ENCODE measurements around the gene RFLNA. TPM values are rescaled to one million over a fixed set of nuclear protein-coding genes. Genes with fewer than 3 reads are reported as not detected.

RFLNA gene
- total RNA-seq, 2 donors from 2014 or later = 0.26 TPM; not detected in 1

DNA sequence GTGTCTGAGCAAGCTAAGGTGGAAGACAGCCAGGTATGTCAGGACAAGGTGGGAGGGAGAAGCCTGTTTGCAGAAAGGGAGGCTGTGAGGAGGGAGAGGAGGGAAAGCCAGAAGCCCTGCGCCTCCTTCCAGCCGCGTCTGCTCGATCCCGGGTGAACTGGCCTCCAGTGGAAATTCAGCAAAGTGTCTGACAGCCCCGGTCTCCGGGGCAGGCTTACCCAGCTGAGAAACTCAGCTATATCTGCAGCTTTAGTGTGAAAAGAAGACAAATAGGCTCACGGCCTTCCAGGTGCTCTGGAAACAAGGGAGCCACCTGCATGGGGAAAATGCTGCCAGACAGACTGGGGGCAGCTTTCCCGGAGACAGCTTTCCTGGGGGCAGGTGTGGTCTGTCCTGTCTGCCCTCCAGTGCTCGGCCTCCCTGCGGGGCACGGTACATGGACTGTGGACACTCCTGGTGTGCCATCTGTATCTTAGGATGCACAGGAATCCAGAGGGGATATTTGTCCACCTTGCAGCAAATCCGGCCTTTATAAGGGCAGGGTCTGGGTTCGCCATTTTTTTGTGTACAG is 6.3 kb downstream of the RFLNA start:
- Histone ChIP-seq H3K9me3 (no peaks in the 10 kb centered on the region), H3K36me3 (replicated peaks in 1 of 2; ENCODE audit: insufficient read depth in 1 of 2, low read depth in 2 of 2) (no peaks in the 10 kb centered on the region), H3K4me3 (no peak overlapping the region), H3K27me3 (peaks cover 0 to 12% of the 10 kb centered on the region in 2 donors), H3K4me1 (peaks cover 5% of the 10 kb centered on the region), H3K27ac (no peak overlapping the region)
- DNase-seq (no peak), ATAC-seq (no peak)
- TF ChIP-seq POLR2A (IDR thresholded peaks at IDR 0.05) = no peak
- TF ChIP-seq, protein P1, sequence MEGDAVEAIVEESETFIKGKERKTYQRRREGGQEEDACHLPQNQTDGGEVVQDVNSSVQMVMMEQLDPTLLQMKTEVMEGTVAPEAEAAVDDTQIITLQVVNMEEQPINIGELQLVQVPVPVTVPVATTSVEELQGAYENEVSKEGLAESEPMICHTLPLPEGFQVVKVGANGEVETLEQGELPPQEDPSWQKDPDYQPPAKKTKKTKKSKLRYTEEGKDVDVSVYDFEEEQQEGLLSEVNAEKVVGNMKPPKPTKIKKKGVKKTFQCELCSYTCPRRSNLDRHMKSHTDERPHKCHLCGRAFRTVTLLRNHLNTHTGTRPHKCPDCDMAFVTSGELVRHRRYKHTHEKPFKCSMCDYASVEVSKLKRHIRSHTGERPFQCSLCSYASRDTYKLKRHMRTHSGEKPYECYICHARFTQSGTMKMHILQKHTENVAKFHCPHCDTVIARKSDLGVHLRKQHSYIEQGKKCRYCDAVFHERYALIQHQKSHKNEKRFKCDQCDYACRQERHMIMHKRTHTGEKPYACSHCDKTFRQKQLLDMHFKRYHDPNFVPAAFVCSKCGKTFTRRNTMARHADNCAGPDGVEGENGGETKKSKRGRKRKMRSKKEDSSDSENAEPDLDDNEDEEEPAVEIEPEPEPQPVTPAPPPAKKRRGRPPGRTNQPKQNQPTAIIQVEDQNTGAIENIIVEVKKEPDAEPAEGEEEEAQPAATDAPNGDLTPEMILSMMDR (IDR thresholded peaks at IDR 0.05) = no peak
- intact Hi-C loops (cut with DNase I) = no loop called here
- whole genome bisulfite sequencing, 2 donors = 41 to 44% methylated on average over 10 to 13 of the region's 14 CpGs

DNA sequence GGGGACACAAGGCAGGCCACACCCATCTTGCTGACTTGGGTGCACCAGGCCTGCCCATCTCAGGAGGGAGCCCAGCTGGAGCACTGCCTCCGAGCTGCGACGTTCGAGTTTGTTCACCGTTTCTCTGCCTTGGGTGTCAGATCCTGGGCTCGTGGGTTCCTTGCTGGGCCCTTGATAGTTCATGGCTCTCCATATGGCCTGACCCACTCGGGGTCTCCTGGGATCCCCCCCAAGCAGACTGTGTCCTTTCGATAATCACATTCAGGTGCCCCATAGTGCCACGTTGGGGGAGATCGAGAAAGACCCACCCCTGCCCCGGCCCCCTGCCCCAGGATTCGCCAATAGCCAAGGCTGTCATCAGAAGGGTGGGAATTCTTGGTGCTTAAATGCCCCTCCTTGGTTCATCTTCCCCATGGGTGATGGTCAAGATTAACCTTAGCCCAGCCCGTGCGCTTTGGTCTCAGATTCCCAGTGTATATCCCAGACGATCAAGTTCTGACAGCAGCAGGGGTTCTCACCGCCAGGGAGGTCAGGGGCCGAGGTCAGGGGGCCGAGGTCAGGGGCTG is 7.4 kb downstream of the RFLNA start:
- DNase-seq = no peak
- intact Hi-C loops (cut with DNase I) = no loop called here
- no peak for TF ChIP-seq POLR2A (IDR thresholded peaks at IDR 0.05)
- TF ChIP-seq, protein P1 (IDR thresholded peaks at IDR 0.05) = no peak
- Histone ChIP-seq H3K36me3 (replicated peaks in 1 of 2; ENCODE audit: insufficient read depth in 1 of 2, low read depth in 2 of 2) (no peaks in the 10 kb centered on the region), H3K4me1 (no peaks in the 10 kb centered on the region), H3K27me3 (peaks cover 0 to 2% of the 10 kb centered on the region in 2 donors), H3K9me3 (no peaks in the 10 kb centered on the region), H3K4me3 (no peak overlapping the region), H3K27ac (no peak overlapping the region)
- no peak for ATAC-seq
- WGBS, 2 donors = 78 to 84% methylated on average over 8 to 18 of the region's 18 CpGs

DNA sequence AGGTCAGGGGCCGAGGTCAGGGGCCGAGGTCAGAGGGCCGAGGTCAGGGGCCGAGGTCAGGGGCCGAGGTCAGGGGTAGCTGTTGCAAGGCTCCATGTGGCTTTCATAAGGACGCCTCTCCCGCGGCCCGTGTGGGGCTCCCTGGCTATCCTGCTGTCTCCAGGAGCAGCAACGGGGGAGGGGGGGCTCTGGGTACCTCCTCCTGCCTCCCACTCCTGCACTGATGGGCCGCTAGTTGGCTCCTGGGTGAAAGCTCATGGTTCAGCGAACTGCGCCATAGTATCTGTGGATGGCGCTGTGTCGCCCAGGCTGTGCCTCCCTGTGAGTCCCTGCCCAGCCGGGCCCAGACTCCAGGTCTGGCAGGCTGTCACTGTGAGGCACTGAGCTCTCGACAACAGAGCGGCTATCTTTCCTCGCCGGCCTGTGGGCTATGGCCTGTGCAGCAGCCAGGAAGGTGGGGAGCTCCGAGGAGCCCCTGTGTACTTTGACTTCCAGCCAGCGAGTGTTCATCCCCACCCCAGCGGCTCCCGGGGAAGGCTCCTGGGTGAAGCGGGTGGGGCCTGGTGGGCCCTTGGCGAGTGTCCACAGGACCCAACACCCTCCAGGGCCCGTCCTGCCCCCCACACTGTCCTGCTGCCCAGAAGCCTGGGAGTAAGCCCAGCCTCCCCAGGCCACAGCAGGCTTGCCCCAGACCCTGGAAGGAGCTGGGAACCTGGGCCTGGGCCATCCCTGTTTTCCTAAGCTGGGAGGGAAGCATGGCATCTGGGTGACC is 8.1 kb downstream of the RFLNA start:
- no peak for ATAC-seq
- TF ChIP-seq POLR2A (IDR thresholded peaks at IDR 0.05) = no peak
- Histone ChIP-seq H3K9me3 (no peaks in the 10 kb centered on the region), H3K4me1 (no peaks in the 10 kb centered on the region), H3K27me3 (no peaks in the 10 kb centered on the region), H3K36me3 (replicated peaks in 1 of 2; ENCODE audit: insufficient read depth in 1 of 2, low read depth in 2 of 2) (no peaks in the 10 kb centered on the region), H3K27ac (no peak overlapping the region), H3K4me3 (no peak overlapping the region)
- intact Hi-C loops (cut with DNase I) = no loop called here
- DNase-seq = no peak
- WGBS, 2 donors = 69 to 78% methylated on average over 8 to 26 of the region's 27 CpGs

DNA sequence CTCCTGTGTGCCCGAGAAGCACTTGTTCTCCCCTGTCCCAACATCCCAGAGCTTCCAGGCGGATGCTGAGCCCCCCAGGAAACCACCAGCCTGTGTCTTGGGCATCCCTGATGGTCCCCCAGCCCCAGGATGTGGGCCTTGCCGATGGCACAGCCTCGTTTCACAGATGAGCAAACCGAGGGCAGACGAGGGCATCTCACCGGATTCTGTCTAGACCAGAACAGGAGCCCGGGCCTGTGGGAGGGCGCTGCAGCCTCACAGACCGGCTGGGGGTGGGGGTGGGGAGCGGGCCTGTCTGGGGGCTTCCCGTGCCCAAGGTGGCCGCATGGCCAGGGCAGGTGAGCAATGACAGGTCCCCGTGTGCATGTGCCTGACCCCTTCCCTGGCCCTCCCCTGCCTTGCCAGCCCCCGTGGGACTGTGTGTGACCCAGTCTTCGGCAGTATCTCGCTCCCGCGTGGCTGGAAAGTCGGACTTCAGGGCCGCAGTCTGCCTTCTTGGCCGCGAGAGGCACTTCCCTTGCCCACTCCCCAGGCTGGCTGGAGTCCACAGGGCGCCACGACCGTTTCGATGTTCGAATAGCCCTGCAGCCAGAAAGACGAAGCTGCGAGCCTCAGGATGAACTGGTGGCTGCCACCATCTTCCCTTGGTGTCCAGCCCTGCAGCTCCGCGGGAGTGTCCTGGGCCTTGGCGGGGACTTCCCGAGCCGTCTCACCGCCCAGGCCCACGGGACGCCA is 8.9 kb downstream of the RFLNA start:
- no peaks in the 10 kb centered on the region for H3K9me3 ChIP-seq
- intact Hi-C loops (cut with DNase I) = no loop called here
- H3K4me1 ChIP-seq = no peaks in the 10 kb centered on the region
- no peak overlapping the region for H3K4me3 ChIP-seq
- 53 to 87% methylated on average over 3 to 37 of the region's 38 CpGs for WGBS, 2 donors
- ATAC-seq (no peak), DNase-seq (no peak)
- no peak for TF ChIP-seq POLR2A (IDR thresholded peaks at IDR 0.05)
- TF ChIP-seq, protein P1 (IDR thresholded peaks at IDR 0.05) = no peak
- no peak overlapping the region for H3K27ac ChIP-seq
- H3K27me3 ChIP-seq = no peaks in the 10 kb centered on the region
- H3K36me3 ChIP-seq (replicated peaks in 1 of 2; ENCODE audit: insufficient read depth in 1 of 2, low read depth in 2 of 2) = no peaks in the 10 kb centered on the region

DNA sequence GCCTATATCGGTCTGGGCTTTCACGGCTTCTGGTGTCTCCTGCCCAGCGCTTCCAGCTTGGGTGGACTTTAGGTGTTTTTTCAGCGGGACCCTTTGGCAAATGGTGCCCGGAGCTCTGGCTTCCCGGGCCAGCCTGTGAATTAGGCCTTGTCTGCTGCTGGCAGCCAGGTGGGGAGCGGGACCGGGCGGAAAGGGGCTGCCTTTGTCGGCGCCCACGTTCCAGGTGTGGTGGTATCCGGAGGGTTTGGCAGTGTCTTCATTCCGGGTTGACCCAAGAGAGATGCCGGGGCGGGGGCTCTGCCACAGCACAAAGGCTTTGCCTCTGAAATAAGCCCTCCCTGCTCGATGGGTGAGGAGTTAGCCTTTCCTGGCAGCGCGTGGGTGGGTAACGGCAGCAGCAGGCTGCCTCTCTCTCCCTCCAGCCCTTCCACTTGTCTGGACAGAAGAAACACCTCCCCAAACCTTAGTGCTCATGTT is 9.5 kb downstream of the RFLNA start:
- ATAC-seq = no peak
- no peak for TF ChIP-seq POLR2A (IDR thresholded peaks at IDR 0.05)
- TF ChIP-seq, protein P1 (IDR thresholded peaks at IDR 0.05) = no peak

More for the DNA sequence above, 9.5 kb downstream of the RFLNA start:
- Histone ChIP-seq H3K36me3 (replicated peaks in 1 of 2; ENCODE audit: insufficient read depth in 1 of 2, low read depth in 2 of 2) (no peaks in the 10 kb centered on the region), H3K4me3 (no peak overlapping the region), H3K4me1 (no peaks in the 10 kb centered on the region), H3K9me3 (no peaks in the 10 kb centered on the region), H3K27ac (no peak overlapping the region), H3K27me3 (no peaks in the 10 kb centered on the region)
- intact Hi-C loops (cut with DNase I) = no loop called here
- WGBS, 2 donors = 87 to 89% methylated on average over 7 to 20 of the region's 20 CpGs
- no peak for DNase-seq

All from body of pancreas (tissue), 4 donors.